ENCODE results near the gene PRKAG2.

DNA sequence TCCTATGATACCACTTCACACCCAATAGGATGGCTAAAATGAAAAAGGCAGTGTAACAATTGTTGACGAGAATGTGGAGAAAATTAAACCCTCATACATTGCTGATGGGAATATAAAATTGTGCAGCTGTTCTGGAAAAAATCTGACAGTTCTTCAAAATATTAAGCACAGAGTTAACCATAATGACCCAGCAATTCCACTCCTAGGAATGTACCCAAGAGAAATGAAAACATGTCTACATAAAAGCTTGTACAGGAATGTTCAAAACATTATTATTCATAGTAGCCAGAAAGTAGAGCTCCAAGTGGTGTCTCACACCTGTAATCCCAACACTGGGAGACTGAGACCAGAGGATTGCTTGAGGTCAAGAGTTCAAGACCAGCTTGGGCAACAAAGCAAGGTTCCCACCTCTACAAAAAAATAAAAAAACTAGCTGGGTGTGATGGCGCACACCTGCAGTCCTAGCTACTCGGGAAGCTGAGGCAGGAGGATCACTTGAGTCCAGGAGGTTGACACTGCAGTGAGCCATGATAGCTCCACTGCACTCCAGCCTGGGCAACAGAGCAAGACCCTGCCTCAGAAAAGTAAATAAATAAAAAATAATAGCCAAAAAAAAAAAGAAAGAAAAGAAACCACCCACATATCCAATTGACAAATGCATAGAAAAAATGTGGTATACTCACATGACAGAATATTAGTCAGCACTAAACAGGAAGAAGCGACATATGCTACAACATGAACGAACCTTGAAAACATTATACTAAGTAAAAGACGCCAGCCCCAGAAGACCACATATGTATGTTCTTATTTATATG, 362.2 kb downstream of the PRKAG2 start:
- TF ChIP-seq, protein P1, sequence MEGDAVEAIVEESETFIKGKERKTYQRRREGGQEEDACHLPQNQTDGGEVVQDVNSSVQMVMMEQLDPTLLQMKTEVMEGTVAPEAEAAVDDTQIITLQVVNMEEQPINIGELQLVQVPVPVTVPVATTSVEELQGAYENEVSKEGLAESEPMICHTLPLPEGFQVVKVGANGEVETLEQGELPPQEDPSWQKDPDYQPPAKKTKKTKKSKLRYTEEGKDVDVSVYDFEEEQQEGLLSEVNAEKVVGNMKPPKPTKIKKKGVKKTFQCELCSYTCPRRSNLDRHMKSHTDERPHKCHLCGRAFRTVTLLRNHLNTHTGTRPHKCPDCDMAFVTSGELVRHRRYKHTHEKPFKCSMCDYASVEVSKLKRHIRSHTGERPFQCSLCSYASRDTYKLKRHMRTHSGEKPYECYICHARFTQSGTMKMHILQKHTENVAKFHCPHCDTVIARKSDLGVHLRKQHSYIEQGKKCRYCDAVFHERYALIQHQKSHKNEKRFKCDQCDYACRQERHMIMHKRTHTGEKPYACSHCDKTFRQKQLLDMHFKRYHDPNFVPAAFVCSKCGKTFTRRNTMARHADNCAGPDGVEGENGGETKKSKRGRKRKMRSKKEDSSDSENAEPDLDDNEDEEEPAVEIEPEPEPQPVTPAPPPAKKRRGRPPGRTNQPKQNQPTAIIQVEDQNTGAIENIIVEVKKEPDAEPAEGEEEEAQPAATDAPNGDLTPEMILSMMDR (conservative IDR thresholded peaks at IDR 0.05; ENCODE audit: low read depth, low read length), result no peak
- no peak for TF ChIP-seq EZH2 (IDR thresholded peaks at IDR 0.05; ENCODE audit: low read length, unreplicated experiment)
- no peak for TF ChIP-seq EZH2phosphoT487 (IDR thresholded peaks at IDR 0.05; ENCODE audit: borderline replicate concordance, low read length)

Measured in PC-3 (cell line).